HG03039 (cell line): ENCODE results near the gene PGAM5.
A peak's percentile ranks its signal among the peaks of the same experiment; 100 is the strongest.

Experiments
- ATAC-seq: cut with Tn5 transposase; IDR thresholded peaks from one replicate; pipeline ENCODE4 v1.9.1; 2021; ENCODE audit warnings: mild to moderate bottlenecking, moderate library complexity; ENCODE audit not compliant: unreplicated experiment

PGAM5 gene

GRCh38 chr12:132710405-132711079 is at the start of gene PGAM5:
TSS of gene PGAM5 (plus strand) at chr12:132710842. CDS start at chr12:132710877, 35 bp downstream.
- peak; percentile 79 for ATAC-seq

GRCh38 chr12:132660996-132661395 is 49.6 kb upstream of the PGAM5 start:
- no peak for ATAC-seq

GRCh38 chr12:132661972-132662371 is 48.7 kb upstream of the PGAM5 start:
- ATAC-seq: no peak

- no peak for ATAC-seq
These were observed 47.5 kb upstream of the PGAM5 start for GRCh38 chr12:132662901-132663755.

- no peak for ATAC-seq
These were observed 46.2 kb upstream of the PGAM5 start for GRCh38 chr12:132664206-132665148.

- no peak for ATAC-seq
These were observed 45.5 kb upstream of the PGAM5 start for GRCh38 chr12:132665149-132665491.

GRCh38 chr12:132665794-132666193 is 44.8 kb upstream of the PGAM5 start:
- no peak for ATAC-seq

GRCh38 chr12:132668191-132669088 is 42.2 kb upstream of the PGAM5 start:
- no peak for ATAC-seq

- ATAC-seq: no peak
These were observed 41.3 kb upstream of the PGAM5 start for GRCh38 chr12:132669166-132669879.

- no peak for ATAC-seq
These were observed 38.5 kb upstream of the PGAM5 start for GRCh38 chr12:132672116-132672515.

- ATAC-seq: no peak
These were observed 38.0 kb upstream of the PGAM5 start for GRCh38 chr12:132672678-132673077.

GRCh38 chr12:132673288-132674179 is 37.1 kb upstream of the PGAM5 start:
- no peak for ATAC-seq

GRCh38 chr12:132674561-132674960 is 36.1 kb upstream of the PGAM5 start:
- ATAC-seq: no peak

GRCh38 chr12:132675757-132676432 is 34.7 kb upstream of the PGAM5 start:
- ATAC-seq: no peak

- no peak for ATAC-seq
These were observed 33.1 kb upstream of the PGAM5 start for GRCh38 chr12:132677492-132677891.

GRCh38 chr12:132685400-132685799 is 25.2 kb upstream of the PGAM5 start:
- no peak for ATAC-seq

GRCh38 chr12:132686825-132687210 is 23.8 kb upstream of the PGAM5 start:
- peak; percentile 17 for ATAC-seq
